H1 (cell line): ENCODE results near the gene COL28A1.

Experiments
- CEBPB ChIP-seq: IDR thresholded peaks from 2 replicates; pipeline ENCODE4 v1.6.1; 2012; ENCODE audit warnings: low read depth, low read length
- CTCF ChIP-seq, 3 experiments: IDR thresholded peaks; 1 replicate in 2 of 3; 2 replicates in 1 of 3; pipeline versions ENCODE4 v1.5.1 to v1.6.1; 2011; ENCODE audit warnings: low read length in 3 of 3, mild to moderate bottlenecking in 3 of 3, inconsistent platforms in 2 of 3, low read depth in 1 of 3, moderate library complexity in 1 of 3; ENCODE audit not compliant: insufficient read depth in 1 of 3; ENCODE audit errors: control extremely low read depth in 1 of 3
- EZH2 ChIP-seq: fragments of 200-600 bp; sonication (generic); IDR thresholded peaks from 2 replicates; pipeline ENCODE4 v1.7.1; 2012; ENCODE audit warnings: low read depth, mild to moderate bottlenecking, moderate library complexity, low read length, inconsistent platforms; ENCODE audit not compliant: severe bottlenecking
- GABPA ChIP-seq: IDR thresholded peaks from 2 replicates; pipeline ENCODE4 v1.6.1; 2011; ENCODE audit warnings: mild to moderate bottlenecking, low read length, moderate library complexity, borderline replicate concordance; ENCODE audit not compliant: insufficient read depth
- KDM1A ChIP-seq: fragments of 200-600, 300-600 bp; sonication (generic); IDR thresholded peaks from 2 replicates; pipeline ENCODE4 v1.7.1; 2016; ENCODE audit warnings: mild to moderate bottlenecking, low read length, borderline replicate concordance
- KDM5A ChIP-seq: fragments of 200-600 bp; IDR thresholded peaks from 2 replicates; pipeline ENCODE4 v1.7.1; 2012; ENCODE audit warnings: mild to moderate bottlenecking, low read length, inconsistent platforms, mixed read lengths
- MAFK ChIP-seq: IDR thresholded peaks from 2 replicates; pipeline ENCODE4 v1.6.1; 2012; ENCODE audit warnings: low read depth, mild to moderate bottlenecking, improper control_type of control experiment, low read length
- POLR2AphosphoS5 ChIP-seq: IDR thresholded peaks from 2 replicates; pipeline ENCODE4 v1.6.1; 2011; ENCODE audit warnings: low read depth, low read length
- RAD21 ChIP-seq, 2 experiments: IDR thresholded peaks in 1 of 2; conservative IDR thresholded peaks in 1 of 2; 2 replicates each; pipeline ENCODE4 v1.6.1; 2011; ENCODE audit warnings: low read depth in 2 of 2, low read length in 2 of 2, improper control_type of control experiment in 1 of 2, inconsistent platforms in 1 of 2, mild to moderate bottlenecking in 1 of 2, moderate library complexity in 1 of 2

GRCh38 chr7:7351156-7351555 is 184.5 kb downstream of the COL28A1 start:
- TF ChIP-seq CTCF (IDR thresholded peaks at IDR 0.05; ENCODE audit: control extremely low read depth in 1 of 3, insufficient read depth in 1 of 3, low read depth in 1 of 3, low read length in 3 of 3) (no peak), CEBPB (no peak), RAD21 (IDR thresholded peaks at IDR 0.05 in 1 of 2, conservative IDR thresholded peaks at IDR 0.05 in 1 of 2; ENCODE audit: low read depth in 2 of 2, low read length in 2 of 2) (no peak), GABPA (no peak), POLR2AphosphoS5 (no peak), MAFK (no peak), KDM1A (no peak), EZH2 (no peak), KDM5A (no peak)
